WTC11 (cell line): Measurements from ENCODE around the gene MOB2. TPM values are rescaled to one million over a fixed set of nuclear protein-coding genes. Genes with fewer than 3 reads are reported as not detected.

Experiments
- ATAC-seq: fragments of 200-7000 bp; cut with Tn5 transposase; 2 replicates; pipeline ENCODE4 v1.10.0; 2021; ENCODE audit warnings: mild to moderate bottlenecking, moderate library complexity
- Bru-seq: library from RNA; stranded (reverse); fragments of 400-500 nt; gene quantifications from one replicate; lab custom pipeline; 2021; lab: Mats Ljungman, UMichigan
- CTCF ChIA-PET: fragments of 300-600 bp; sonication (Branson Sonifier 250); formaldehyde crosslinking; loops from one replicate; lab custom pipeline; 2021; ENCODE audit warnings: antibody characterized with exemption; lab: Charles Lee
- POLR2A ChIA-PET: fragments of 350-600 bp; sonication (Branson Sonifier 250); formaldehyde crosslinking; loops from one replicate; lab custom pipeline; 2021; ENCODE audit warnings: antibody characterized with exemption; lab: Charles Lee
- DNase-seq: peaks from one replicate; pipeline ENCODE4 v3.0.0; 2021; ENCODE audit warnings: low spot score
- H3K27ac Mint-ChIP-seq: 2 replicates; pipeline ENCODE4 v1.8.0; 2021; ENCODE audit warnings: mixed read lengths
- H3K27me3 Mint-ChIP-seq: 2 replicates; pipeline ENCODE4 v1.8.0; 2021; ENCODE audit warnings: low read depth, mild to moderate bottlenecking, moderate library complexity, mixed read lengths
- H3K36me3 Mint-ChIP-seq: 2 replicates; pipeline ENCODE4 v1.8.0; 2021; ENCODE audit warnings: mixed read lengths
- H3K4me1 Mint-ChIP-seq: 2 replicates; pipeline ENCODE4 v1.8.0; 2022; ENCODE audit warnings: mixed read lengths
- H3K4me3 Mint-ChIP-seq: 2 replicates; pipeline ENCODE4 v1.8.0; 2021; ENCODE audit warnings: mild to moderate bottlenecking, moderate library complexity, mixed read lengths
- H3K9me3 Mint-ChIP-seq: 2 replicates; pipeline ENCODE4 v1.8.0; 2021; ENCODE audit warnings: mixed read lengths
- ATF2 ChIP-seq: sonication (generic); formaldehyde crosslinking; IDR thresholded peaks from 2 replicates; pipeline ENCODE4 v1.8.1; 2022; ENCODE audit warnings: low read depth, missing genetic modification reagents, borderline replicate concordance
- ESRRA ChIP-seq: sonication (generic); formaldehyde crosslinking; IDR thresholded peaks from 2 replicates; pipeline ENCODE4 v1.8.1; 2022; ENCODE audit warnings: mild to moderate bottlenecking, missing genetic modification reagents, borderline replicate concordance
- NFYB ChIP-seq: sonication (generic); formaldehyde crosslinking; conservative IDR thresholded peaks from 2 replicates; pipeline ENCODE4 v1.8.0; 2022; ENCODE audit warnings: low read depth, missing genetic modification reagents
- NR1H2 ChIP-seq: sonication (generic); formaldehyde crosslinking; IDR thresholded peaks from 2 replicates; pipeline ENCODE4 v1.9.0; 2021; ENCODE audit warnings: mild to moderate bottlenecking, moderate library complexity, missing genetic modification reagents
- NR2C2 ChIP-seq: sonication (generic); formaldehyde crosslinking; IDR thresholded peaks from 2 replicates; pipeline ENCODE4 v1.8.0; 2022; ENCODE audit warnings: mild to moderate bottlenecking, missing genetic modification reagents
- SMAD4 ChIP-seq: sonication (generic); formaldehyde crosslinking; IDR thresholded peaks from 2 replicates; pipeline ENCODE4 v1.8.0; 2022; ENCODE audit warnings: mild to moderate bottlenecking, missing genetic modification reagents
- TCF7 ChIP-seq: sonication (generic); formaldehyde crosslinking; IDR thresholded peaks from 2 replicates; pipeline ENCODE4 v1.8.0; 2022; ENCODE audit warnings: mild to moderate bottlenecking, low read depth, missing genetic modification reagents, moderate library complexity
- ZNF121 ChIP-seq: sonication (generic); formaldehyde crosslinking; IDR thresholded peaks from 2 replicates; pipeline ENCODE4 v1.8.0; 2023; ENCODE audit warnings: missing genetic modification reagents
- ZNF423 ChIP-seq: fragments of 250-450 bp; sonication (Bioruptor Pico); IDR thresholded peaks from 2 replicates; pipeline ENCODE4 v2.1.2; 2022; ENCODE audit warnings: mild to moderate bottlenecking, moderate library complexity
- long read RNA-seq, 3 experiments: library from RNA in 1 of 3; library from capped mRNA in 1 of 3; library from polyadenylated mRNA in 1 of 3; unstranded in 2 of 3; stranded (forward) in 1 of 3; transcript quantifications; one replicate each; pipeline ENCODE4 v2.0.0, GENCODE V29; 2021
- total RNA-seq: library from RNA; stranded (reverse); gene quantifications from 3 replicates; pipeline ENCODE4 v1.2.3, GENCODE V29; 2021
- TF ChIP-seq, protein P1 (sequence below): fragments of 250-450 bp; sonication (Bioruptor Pico); IDR thresholded peaks from 2 replicates; pipeline ENCODE4 v2.1.2; 2022; ENCODE audit warnings: mild to moderate bottlenecking, moderate library complexity
- TF ChIP-seq, protein P2 (sequence below): fragments of 250-450 bp; sonication (Bioruptor Pico); IDR thresholded peaks from 2 replicates; pipeline ENCODE4 v1.9.0; 2021; ENCODE audit warnings: mild to moderate bottlenecking, borderline replicate concordance
- TF ChIP-seq, protein P3 (sequence below): sonication (generic); formaldehyde crosslinking; IDR thresholded peaks from 2 replicates; pipeline ENCODE4 v1.8.1; 2023; ENCODE audit warnings: mild to moderate bottlenecking, missing genetic modification reagents, moderate library complexity
- TF ChIP-seq, protein P4 (sequence below): sonication (generic); formaldehyde crosslinking; conservative IDR thresholded peaks from 2 replicates; pipeline ENCODE4 v1.8.1; 2023; ENCODE audit warnings: mild to moderate bottlenecking, low read depth, missing genetic modification reagents, moderate library complexity

MOB2 gene
- total RNA-seq (17.7 to 23.4 TPM (median 21.7 TPM) in 3 replicates), Bru-seq, nascent RNA (percentile 55 among the genes with signal in this experiment)
- long read RNA-seq, experiment 1, partial matches to known transcripts: 36 of 44 reads
- long read RNA-seq, experiment 1, other reads (novel, unspliced or antisense): 5 of 44 reads
- long read RNA-seq, experiment 2, partial matches to known transcripts: 8 of 23 reads
- long read RNA-seq, experiment 2, other reads (novel, unspliced or antisense): 14 of 23 reads
- long read RNA-seq, experiment 3, transcript MOB2-206 (2 exons, 3,174 nt): major isoform, 7 of 25 reads
- long read RNA-seq, experiment 3, partial matches to known transcripts: 11 of 25 reads
- long read RNA-seq, experiment 3, other reads (novel, unspliced or antisense): 5 of 25 reads

DNA sequence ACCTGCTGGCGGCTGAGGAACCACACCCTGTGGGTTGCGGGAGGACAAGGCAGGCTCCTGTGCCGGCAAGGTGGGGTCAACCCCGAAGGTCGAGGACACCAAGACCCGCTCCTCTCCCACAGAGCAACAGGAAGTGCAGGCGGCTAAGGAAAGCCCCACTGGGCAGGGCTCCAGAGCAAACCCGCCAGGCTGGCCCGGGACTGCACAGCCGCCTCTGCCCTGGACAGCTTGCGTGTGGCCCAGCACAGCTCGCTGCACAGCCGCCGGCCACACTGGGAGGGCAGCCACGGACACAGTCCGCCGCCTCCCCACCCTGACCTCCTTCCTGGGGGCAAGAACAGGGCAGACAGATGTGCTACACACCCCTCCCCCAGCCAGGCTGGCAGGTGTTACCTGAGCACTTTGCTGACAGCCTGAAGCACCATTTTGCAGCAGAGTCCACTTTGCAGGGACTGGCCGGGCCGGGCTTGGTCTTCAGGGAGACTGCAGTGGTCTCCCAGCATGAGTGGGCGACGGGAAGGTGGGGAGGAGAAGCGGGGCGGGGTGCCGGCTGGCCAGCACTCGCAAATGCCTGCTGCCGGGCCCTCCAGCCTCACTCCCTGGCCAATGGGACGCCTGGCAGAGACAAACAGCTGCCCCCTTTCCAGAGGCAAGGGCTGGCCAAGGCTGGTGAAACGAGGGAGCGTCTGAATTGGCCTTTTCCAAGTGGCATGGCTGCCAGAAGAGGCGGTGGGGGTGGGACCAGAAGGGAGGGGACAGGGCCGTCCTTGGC lies at the start of gene MOB2:
MOB2 (minus strand) TSS at position 726 of the 772 bp plus-strand sequence; CDS start at position 503, 223 bp downstream.
- no peaks in the 10 kb centered on the region for H3K27me3 Mint-ChIP-seq
- 0 out of 2 replicates have a peak, but pooled peaks cover 2% of the 10 kb centered on the region for H3K4me1 Mint-ChIP-seq
- peak; percentile 25 for ATAC-seq
- POLR2A ChIA-PET: no interaction called here
- TF ChIP-seq SMAD4 (CRISPR knock-in tag) (no peak), ZNF121 (no peak), ATF2 (no peak), ESRRA (CRISPR knock-in tag) (no peak), TCF7 (no peak), ZNF423 (no peak), NR2C2 (CRISPR knock-in tag) (no peak), NFYB (no peak), NR1H2 (CRISPR knock-in tag) (no peak)
- TF ChIP-seq, protein P1, sequence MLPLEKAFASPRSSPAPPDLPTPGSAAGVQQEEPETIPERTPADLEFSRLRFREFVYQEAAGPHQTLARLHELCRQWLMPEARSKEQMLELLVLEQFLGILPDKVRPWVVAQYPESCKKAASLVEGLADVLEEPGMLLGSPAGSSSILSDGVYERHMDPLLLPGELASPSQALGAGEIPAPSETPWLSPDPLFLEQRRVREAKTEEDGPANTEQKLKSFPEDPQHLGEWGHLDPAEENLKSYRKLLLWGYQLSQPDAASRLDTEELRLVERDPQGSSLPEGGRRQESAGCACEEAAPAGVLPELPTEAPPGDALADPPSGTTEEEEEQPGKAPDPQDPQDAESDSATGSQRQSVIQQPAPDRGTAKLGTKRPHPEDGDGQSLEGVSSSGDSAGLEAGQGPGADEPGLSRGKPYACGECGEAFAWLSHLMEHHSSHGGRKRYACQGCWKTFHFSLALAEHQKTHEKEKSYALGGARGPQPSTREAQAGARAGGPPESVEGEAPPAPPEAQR (CRISPR knock-in tag): no peak
- TF ChIP-seq, protein P2, sequence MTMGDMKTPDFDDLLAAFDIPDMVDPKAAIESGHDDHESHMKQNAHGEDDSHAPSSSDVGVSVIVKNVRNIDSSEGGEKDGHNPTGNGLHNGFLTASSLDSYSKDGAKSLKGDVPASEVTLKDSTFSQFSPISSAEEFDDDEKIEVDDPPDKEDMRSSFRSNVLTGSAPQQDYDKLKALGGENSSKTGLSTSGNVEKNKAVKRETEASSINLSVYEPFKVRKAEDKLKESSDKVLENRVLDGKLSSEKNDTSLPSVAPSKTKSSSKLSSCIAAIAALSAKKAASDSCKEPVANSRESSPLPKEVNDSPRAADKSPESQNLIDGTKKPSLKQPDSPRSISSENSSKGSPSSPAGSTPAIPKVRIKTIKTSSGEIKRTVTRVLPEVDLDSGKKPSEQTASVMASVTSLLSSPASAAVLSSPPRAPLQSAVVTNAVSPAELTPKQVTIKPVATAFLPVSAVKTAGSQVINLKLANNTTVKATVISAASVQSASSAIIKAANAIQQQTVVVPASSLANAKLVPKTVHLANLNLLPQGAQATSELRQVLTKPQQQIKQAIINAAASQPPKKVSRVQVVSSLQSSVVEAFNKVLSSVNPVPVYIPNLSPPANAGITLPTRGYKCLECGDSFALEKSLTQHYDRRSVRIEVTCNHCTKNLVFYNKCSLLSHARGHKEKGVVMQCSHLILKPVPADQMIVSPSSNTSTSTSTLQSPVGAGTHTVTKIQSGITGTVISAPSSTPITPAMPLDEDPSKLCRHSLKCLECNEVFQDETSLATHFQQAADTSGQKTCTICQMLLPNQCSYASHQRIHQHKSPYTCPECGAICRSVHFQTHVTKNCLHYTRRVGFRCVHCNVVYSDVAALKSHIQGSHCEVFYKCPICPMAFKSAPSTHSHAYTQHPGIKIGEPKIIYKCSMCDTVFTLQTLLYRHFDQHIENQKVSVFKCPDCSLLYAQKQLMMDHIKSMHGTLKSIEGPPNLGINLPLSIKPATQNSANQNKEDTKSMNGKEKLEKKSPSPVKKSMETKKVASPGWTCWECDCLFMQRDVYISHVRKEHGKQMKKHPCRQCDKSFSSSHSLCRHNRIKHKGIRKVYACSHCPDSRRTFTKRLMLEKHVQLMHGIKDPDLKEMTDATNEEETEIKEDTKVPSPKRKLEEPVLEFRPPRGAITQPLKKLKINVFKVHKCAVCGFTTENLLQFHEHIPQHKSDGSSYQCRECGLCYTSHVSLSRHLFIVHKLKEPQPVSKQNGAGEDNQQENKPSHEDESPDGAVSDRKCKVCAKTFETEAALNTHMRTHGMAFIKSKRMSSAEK: no peak
- TF ChIP-seq, protein P3, sequence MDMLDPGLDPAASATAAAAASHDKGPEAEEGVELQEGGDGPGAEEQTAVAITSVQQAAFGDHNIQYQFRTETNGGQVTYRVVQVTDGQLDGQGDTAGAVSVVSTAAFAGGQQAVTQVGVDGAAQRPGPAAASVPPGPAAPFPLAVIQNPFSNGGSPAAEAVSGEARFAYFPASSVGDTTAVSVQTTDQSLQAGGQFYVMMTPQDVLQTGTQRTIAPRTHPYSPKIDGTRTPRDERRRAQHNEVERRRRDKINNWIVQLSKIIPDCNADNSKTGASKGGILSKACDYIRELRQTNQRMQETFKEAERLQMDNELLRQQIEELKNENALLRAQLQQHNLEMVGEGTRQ: no peak
- TF ChIP-seq, protein P4, sequence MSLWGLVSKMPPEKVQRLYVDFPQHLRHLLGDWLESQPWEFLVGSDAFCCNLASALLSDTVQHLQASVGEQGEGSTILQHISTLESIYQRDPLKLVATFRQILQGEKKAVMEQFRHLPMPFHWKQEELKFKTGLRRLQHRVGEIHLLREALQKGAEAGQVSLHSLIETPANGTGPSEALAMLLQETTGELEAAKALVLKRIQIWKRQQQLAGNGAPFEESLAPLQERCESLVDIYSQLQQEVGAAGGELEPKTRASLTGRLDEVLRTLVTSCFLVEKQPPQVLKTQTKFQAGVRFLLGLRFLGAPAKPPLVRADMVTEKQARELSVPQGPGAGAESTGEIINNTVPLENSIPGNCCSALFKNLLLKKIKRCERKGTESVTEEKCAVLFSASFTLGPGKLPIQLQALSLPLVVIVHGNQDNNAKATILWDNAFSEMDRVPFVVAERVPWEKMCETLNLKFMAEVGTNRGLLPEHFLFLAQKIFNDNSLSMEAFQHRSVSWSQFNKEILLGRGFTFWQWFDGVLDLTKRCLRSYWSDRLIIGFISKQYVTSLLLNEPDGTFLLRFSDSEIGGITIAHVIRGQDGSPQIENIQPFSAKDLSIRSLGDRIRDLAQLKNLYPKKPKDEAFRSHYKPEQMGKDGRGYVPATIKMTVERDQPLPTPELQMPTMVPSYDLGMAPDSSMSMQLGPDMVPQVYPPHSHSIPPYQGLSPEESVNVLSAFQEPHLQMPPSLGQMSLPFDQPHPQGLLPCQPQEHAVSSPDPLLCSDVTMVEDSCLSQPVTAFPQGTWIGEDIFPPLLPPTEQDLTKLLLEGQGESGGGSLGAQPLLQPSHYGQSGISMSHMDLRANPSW (CRISPR knock-in tag): no peak
- TF ChIP-seq, all 79 proteins: peak for 0
- CTCF ChIA-PET: interaction anchor here (0.7 to 1.8 kb wide), 2 partner anchors 19 to 30 kb away, joined by 3 to 8 read pairs; no protein-coding TSS in a partner anchor
- Mint-ChIP-seq H3K27ac (peak within 1 kb of the TSS; percentile 60; the same call in 1 of the 2 replicates), H3K4me3 (no peak within 1 kb of the TSS), H3K9me3 (no peaks in the 10 kb centered on the region), H3K36me3 (no peaks in the 10 kb centered on the region)
- peak; percentile 38 for DNase-seq
